GM19043 (cell line): ENCODE data around the gene TMC2.
"Not testable (repeated sequence)": the region's sequence is repeated elsewhere in the genome, so short reads cannot be mapped to it uniquely, and the experiment has no call there.

Experiments used
- ATAC-seq: cut with Tn5 transposase; IDR thresholded peaks from one replicate; pipeline ENCODE4 v1.9.1; 2021; ENCODE audit warnings: low read depth; ENCODE audit not compliant: unreplicated experiment

Gene TMC2

DNA sequence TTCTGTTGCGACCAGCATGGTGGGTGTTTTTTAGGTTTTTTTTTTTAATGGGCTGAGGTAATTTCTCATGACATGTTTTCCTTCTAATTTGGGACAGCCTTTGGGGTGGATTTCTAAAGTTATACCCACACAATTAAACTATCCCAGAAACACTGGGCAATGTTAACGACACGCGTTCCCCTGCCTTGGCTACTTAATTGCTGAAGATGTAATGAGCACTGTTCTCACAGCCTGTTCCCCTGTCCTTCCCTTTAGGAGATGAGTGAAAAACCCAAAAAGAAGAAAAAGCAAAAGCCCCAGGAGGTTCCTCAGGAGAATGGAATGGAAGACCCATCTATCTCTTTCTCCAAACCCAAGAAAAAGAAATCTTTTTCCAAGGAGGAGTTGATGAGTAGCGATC is 121.3 kb downstream of the TMC2 start:
- no peak for ATAC-seq

DNA sequence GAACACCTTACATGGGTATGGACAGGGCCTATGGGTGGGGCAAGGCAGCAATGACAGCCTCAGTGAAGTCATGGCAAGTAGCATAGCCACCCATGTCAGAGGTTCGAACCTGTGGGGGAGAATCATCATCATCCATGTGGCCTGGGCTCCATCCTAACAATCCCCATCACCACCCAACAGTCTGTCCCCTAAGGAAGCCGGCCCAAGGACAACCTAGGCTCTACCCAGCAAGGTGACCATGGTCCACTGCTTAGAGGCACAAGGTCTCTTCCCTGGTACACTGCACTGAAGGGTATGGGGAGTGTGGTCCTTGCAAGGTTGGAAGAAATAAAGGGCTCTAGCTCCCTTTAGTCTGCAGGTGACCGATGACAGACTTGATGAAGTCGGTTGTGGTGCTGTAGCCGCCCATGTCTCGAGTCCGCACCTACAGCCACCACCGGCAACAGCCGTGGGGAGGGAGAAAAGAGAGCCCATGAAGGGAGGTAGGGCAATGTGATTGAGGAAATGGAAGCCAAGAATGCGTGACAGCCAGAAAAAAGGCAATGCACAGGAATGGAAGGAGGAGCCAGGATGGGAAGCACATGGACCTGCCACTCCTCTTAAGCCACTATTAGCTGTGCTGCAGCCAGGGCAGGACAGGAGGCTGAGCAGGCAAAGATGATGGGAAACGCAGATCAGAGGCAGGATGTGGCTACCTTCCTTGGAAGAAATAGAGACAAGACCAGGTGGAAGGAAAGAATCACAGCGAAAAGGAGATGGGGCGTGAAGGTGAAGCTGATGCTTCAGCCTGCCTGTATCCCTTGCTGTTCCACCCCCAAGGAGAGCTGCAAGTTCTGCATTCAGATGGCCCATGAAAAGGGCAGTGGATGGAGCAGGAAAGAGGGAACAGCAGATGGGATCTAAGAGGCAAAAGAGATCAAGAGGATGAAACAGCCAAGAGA is 122.3 kb downstream of the TMC2 start:
- ATAC-seq: no peak

- no peak for ATAC-seq
These were observed 123.2 kb downstream of the TMC2 start for GRCh38 chr20:2659547-2659946.

DNA sequence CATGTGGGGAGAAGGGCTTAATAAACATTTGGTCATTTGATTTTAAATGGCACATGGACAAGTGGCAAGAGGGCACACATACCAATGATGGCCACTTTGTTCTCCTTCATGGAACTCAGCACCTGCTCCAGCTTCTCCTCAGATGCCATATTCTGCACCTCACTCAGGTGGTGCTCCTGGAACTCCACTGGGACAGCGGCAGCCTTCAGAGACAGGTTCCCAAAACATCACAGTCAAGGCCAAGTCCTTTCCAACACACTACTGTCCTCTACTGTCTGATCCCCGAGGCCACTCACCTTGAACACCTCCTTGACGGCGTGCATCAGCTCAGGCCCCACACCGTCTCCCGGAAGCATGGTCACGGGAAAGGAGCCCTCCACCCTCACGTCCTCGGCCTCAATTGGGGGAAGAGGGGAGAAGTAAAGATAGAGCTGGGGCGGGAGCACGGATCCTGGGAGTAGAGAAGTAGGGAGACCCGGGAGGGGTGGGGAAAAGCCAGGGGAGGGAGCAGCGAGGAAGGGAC is 127.1 kb downstream of the TMC2 start:
- ATAC-seq: no peak

- ATAC-seq: peak; percentile 87
These were observed 127.7 kb downstream of the TMC2 start, which contains the start of gene IDH3B for GRCh38 chr20:2663887-2664719. TSS of gene IDH3B (minus strand) at chr20:2664216. CDS start at chr20:2664188, 28 bp downstream.

DNA sequence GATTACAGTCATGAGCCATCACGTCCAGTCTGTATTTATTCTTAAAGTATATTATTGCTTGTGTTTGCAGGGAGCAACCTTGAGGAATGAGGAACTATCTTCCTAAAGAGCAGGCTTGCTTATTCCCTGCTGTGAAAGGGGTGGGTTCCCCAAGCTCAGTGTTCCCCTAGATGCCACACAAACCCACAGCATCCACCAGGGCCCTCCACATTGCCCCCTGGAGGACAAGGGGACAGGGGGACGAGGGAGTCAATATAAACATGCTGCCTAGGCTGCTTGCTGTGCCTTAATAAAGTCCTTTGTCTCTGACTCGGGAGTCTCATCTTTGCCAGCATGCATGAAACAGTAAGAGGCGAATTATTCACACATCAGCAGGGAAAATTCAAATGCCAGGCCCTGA is 135.6 kb downstream of the TMC2 start:
- no peak for ATAC-seq

DNA sequence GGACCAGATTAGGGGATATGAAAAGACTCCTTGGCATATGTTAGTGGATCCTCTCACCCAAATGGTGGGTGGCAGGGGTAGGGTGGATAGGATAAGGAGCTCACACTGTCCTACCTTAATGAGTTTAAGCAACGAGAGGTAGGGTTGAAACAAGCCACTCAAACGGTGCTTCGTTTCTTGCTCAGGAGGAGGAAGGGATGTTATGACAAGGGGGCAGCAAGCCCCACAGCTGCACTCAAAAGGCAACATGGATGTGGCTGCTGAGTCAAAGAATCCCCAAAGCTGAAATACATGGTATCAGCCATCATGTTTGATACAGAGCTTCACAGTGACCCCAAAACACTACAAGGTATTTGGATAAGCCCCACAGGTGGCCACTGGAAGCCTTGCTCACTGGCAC is 136.1 kb downstream of the TMC2 start:
- no peak for ATAC-seq

- no peak for ATAC-seq
These were observed 137.1 kb downstream of the TMC2 start for GRCh38 chr20:2673453-2673852.

DNA sequence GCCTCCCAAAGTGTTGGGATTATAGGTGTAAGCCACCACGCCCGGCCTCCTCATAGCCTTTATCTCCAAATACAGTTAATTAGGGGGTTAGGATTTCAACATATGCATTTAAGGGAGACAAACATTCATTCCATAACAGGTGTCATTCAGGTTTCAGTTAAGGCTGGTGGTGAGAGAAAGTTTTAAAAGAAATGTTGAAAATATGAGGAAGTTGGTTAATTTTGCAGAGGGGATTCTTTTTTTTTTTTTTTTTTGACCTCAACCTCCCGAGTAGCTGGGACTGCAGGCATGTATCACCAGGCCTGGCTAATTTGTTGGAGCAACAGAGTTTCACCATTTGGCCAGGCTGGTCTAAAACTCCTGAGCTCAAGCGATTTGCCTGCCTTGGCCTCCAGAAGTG is 143.7 kb downstream of the TMC2 start:
- no peak for ATAC-seq

GRCh38 chr20:2682040-2682439 is 145.7 kb downstream of the TMC2 start:
- not testable (repeated sequence) for ATAC-seq

- not testable (repeated sequence) for ATAC-seq
These were observed 148.4 kb downstream of the TMC2 start for GRCh38 chr20:2684817-2685216.

DNA sequence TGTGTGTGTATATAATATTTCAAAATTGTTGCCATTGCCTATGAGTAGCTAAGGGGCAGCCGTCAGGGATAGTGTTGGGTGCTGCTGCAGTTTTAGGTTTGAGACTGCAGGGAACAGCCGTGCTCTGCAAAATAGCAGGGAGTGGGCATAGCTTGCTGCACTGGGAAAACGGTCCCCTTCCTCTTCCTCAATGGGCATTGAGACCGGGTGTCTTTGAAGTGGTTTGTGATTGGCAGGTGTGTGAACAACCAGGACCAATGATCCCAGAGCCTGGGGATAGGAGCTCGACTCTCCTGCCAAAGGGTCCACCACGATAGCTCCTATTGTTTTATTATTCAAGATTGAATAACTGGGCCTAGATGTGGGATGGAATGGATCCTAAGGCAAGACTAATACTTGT is 151.1 kb downstream of the TMC2 start:
- ATAC-seq: no peak

DNA sequence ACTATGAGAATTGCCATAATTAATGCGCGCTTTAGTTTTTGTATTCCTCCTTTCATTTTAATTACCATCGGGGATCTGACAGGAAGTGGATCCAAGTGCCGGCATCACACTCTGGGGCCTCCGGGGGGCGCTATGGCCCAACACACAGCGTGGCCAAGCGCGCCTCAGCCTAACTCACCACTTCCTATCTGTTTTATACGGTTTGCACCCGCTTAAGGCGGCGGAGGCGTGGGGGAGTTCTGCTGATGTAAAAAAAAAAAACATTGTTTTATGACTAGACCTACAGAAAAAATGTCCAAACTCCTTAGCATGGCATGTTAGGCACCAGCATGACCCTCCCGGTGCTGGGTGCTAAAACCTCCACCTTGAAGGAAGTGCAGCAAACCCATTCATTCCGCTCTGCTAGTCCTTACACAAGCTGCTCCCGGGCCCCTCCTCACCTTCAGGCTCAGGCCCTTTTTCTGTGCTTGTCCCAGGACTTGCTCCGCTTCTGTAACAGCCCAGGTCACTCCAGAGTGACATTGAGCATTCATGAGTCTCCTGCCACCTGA is 151.7 kb downstream of the TMC2 start:
- no peak for ATAC-seq

GRCh38 chr20:2690213-2690612 is 153.8 kb downstream of the TMC2 start:
- ATAC-seq: no peak

GRCh38 chr20:2690718-2691117 is 154.3 kb downstream of the TMC2 start:
- no peak for ATAC-seq

- no peak for ATAC-seq
These were observed 154.8 kb downstream of the TMC2 start for GRCh38 chr20:2691127-2691526.
